ENCODE results near the gene EXOC4. TPM values are rescaled to one million over a fixed set of nuclear protein-coding genes. Genes with fewer than 3 reads are reported as not detected.

The EXOC4 gene
- total and polyA plus RNA-seq, 2 donors (not counting 3 experiments of a cell fraction or from before 2014, with no cell fraction given) = 20.3 to 73.1 TPM

DNA sequence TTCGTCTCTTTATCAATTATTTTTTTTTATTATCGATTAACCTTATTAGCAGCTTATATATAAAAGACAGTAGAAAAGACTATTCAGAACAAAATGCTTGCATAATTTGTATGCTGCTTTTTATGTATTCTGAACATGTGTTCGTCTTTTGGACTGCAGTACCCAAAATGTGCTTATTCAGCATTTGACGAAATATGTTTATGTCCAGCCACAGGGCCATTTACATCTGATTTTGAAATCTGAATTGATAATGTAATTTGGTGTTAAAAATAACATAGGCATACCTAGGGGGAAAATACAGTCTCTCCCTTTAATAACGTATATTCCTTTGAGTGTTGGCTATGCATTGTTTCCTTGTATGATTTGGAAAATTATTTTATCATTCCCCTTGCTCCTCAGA is 386.0 kb downstream of the EXOC4 start:
- intact Hi-C loops (cut with micrococcal nuclease) = no loop called here
- CTCF ChIA-PET = interaction anchor here (1.0 kb wide), 1 partner anchor 10 kb away, joined by 3 read pairs; no protein-coding TSS in a partner anchor
- TF ChIP-seq, protein P1, sequence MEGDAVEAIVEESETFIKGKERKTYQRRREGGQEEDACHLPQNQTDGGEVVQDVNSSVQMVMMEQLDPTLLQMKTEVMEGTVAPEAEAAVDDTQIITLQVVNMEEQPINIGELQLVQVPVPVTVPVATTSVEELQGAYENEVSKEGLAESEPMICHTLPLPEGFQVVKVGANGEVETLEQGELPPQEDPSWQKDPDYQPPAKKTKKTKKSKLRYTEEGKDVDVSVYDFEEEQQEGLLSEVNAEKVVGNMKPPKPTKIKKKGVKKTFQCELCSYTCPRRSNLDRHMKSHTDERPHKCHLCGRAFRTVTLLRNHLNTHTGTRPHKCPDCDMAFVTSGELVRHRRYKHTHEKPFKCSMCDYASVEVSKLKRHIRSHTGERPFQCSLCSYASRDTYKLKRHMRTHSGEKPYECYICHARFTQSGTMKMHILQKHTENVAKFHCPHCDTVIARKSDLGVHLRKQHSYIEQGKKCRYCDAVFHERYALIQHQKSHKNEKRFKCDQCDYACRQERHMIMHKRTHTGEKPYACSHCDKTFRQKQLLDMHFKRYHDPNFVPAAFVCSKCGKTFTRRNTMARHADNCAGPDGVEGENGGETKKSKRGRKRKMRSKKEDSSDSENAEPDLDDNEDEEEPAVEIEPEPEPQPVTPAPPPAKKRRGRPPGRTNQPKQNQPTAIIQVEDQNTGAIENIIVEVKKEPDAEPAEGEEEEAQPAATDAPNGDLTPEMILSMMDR (IDR thresholded peaks at IDR 0.05; ENCODE audit: extremely low read depth in 1 of 2, insufficient read depth in 1 of 2, low read depth in 1 of 2, low read length in 2 of 2) = no peak
- no peak for TF ChIP-seq GATA2 (IDR thresholded peaks at IDR 0.05; ENCODE audit: insufficient read depth, insufficient read length, low read depth, low read length)
- no peak for TF ChIP-seq EZH2 (IDR thresholded peaks at IDR 0.05; ENCODE audit: borderline replicate concordance, low read depth, low read length, severe bottlenecking)
- TF ChIP-seq POLR2A (IDR thresholded peaks at IDR 0.05; ENCODE audit: low read depth, low read length) = no peak
- TF ChIP-seq, protein P2, sequence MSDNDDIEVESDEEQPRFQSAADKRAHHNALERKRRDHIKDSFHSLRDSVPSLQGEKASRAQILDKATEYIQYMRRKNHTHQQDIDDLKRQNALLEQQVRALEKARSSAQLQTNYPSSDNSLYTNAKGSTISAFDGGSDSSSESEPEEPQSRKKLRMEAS (IDR thresholded peaks at IDR 0.05; ENCODE audit: insufficient read depth, insufficient read length) = no peak
- no peak for TF ChIP-seq MYC (IDR thresholded peaks at IDR 0.05; ENCODE audit: low read depth, low read length)
- TF ChIP-seq JUN (IDR thresholded peaks at IDR 0.05; ENCODE audit: borderline replicate concordance, insufficient read depth, insufficient read length, low read depth) = no peak
- no peak for TF ChIP-seq FOS (IDR thresholded peaks at IDR 0.05; ENCODE audit: borderline replicate concordance, insufficient read depth, low read length)
- no peak for TF ChIP-seq POLR2AphosphoS5 (IDR thresholded peaks at IDR 0.05; ENCODE audit: insufficient read depth, low read depth, low read length)
- Histone ChIP-seq H3K27ac (ENCODE audit: insufficient read depth, low read depth, low read length) (no peak overlapping the region), H2AFZ (ENCODE audit: low read depth, low read length) (no peak overlapping the region), H3K4me3 (replicated peaks in 1 of 3; ENCODE audit: insufficient read depth in 1 of 3, low read depth in 1 of 3, low read length in 3 of 3) (no peak overlapping the region), H3K9ac (replicated peaks; ENCODE audit: extremely low read depth, insufficient read depth, low read length) (no peak overlapping the region), H3K27me3 (ENCODE audit: control insufficient read depth in 2 of 2, insufficient read depth in 2 of 2, low read length in 2 of 2) (no peaks in the 10 kb centered on the region), H3K4me1 (ENCODE audit: control insufficient read depth, extremely low read depth, insufficient read depth, low read length) (no peaks in the 10 kb centered on the region), H3K36me3 (ENCODE audit: control insufficient read depth in 2 of 2, extremely low read depth in 1 of 2, insufficient read depth in 2 of 2, low read length in 2 of 2) (no peaks in the 10 kb centered on the region), H4K20me1 (replicated peaks; ENCODE audit: control insufficient read depth, extremely low read depth, insufficient read depth, low read length) (no peaks in the 10 kb centered on the region), H3K9me3 (replicated peaks; ENCODE audit: control insufficient read depth, insufficient read depth, low read length) (no peaks in the 10 kb centered on the region), H3K9me1 (replicated peaks; ENCODE audit: control insufficient read depth, extremely low read depth, insufficient read depth, low read length) (no peaks in the 10 kb centered on the region), H3K4me2 (ENCODE audit: insufficient read depth, low read length) (no peak overlapping the region), H3K79me2 (ENCODE audit: control insufficient read depth, insufficient read depth, low read length) (no peaks in the 10 kb centered on the region)
- FAIRE-seq (no peak), DNase-seq (ENCODE audit: low read depth, low spot score) (no peak)
- POLR2A ChIA-PET = no interaction called here
- BruUV-seq (replicated peaks) = no TSS peak
- dilution Hi-C loops (cut with MboI; ENCODE audit: extremely low pct_ligation_motif_present, low sequenced_read_pairs) = no loop called here
